Esophagus muscularis mucosa (tissue), 4 donors: ENCODE data around the gene PROX2. TPM values are rescaled to one million over a fixed set of nuclear protein-coding genes. Genes with fewer than 3 reads are reported as not detected.

ENCODE experiments used
- DNase-seq: peaks from one replicate; pipeline ENCODE4 v3.0.0-alpha.2; 2017; ENCODE audit errors: extremely low spot score
- H3K27ac ChIP-seq, 4 donors: fragments of 200-600 bp; sonication (generic); replicated peaks in 1 of 4; 1 replicate in 3 of 4; 2 replicates in 1 of 4; pipeline ENCODE4 v1.5.1; 2016 to 2019; ENCODE audit warnings: mild to moderate bottlenecking in 1 of 4
- H3K27me3 ChIP-seq, 4 donors: fragments of 200-600 bp; sonication (generic); one replicate each; pipeline versions ENCODE4 v1.5.1 to v1.6.0; 2016 to 2019
- H3K36me3 ChIP-seq, 4 donors: fragments of 200-600 bp; sonication (generic); one replicate each; pipeline ENCODE4 v1.5.1; 2016 to 2019
- H3K4me1 ChIP-seq, 4 donors: fragments of 200-600 bp; sonication (generic); one replicate each; pipeline ENCODE4 v1.5.1; 2016 to 2019
- H3K4me3 ChIP-seq, 4 donors: fragments of 200-600 bp; sonication (generic); 1 replicate in 2 of 4; 2 replicates in 2 of 4; pipeline ENCODE4 v1.5.1; 2016 to 2019; ENCODE audit warnings: mild to moderate bottlenecking in 4 of 4, moderate library complexity in 1 of 4
- H3K9me3 ChIP-seq, 4 donors: fragments of 200-600 bp; sonication (generic); 1 replicate in 3 of 4; 2 replicates in 1 of 4; pipeline ENCODE4 v1.5.1; 2016 to 2019
- EP300 ChIP-seq: sonication (generic); formaldehyde crosslinking; IDR thresholded peaks from one replicate; pipeline ENCODE4 v1.6.1; 2017; ENCODE audit warnings: antibody characterized with exemption
- POLR2A ChIP-seq: fragments of 450-650 bp; IDR thresholded peaks from one replicate; pipeline ENCODE4 v1.6.1; 2017; ENCODE audit warnings: antibody characterized with exemption, moderate library complexity, mild to moderate bottlenecking, low read depth
- POLR2AphosphoS5 ChIP-seq, 2 donors: sonication (generic); formaldehyde crosslinking; IDR thresholded peaks; one replicate each; pipeline ENCODE4 v1.6.1; 2017; ENCODE audit warnings: antibody characterized with exemption in 2 of 2
- WGBS: methylation state at CpG from one replicate; pipeline ENCODE4 v1.1.5; 2018; 5-methylcytosine and 5-hydroxymethylcytosine counted together
- intact Hi-C: fragments of 100-400 bp; cut with DNase I; formaldehyde crosslinking; loops from one replicate; pipeline ENCODE4 v1.15.1; 2023
- total RNA-seq, 4 donors: library from RNA; depleted of rRNA; stranded (reverse); fragments of >200 nt; gene quantifications; one replicate each; pipeline versions ENCODE4 v1.1.0 to v1.2.1, GENCODE V29; 2016
- TF ChIP-seq, protein P1 (sequence below), 3 experiments: fragments of 200-600 bp in 2 of 3; fragments of 450-650 bp in 1 of 3; sonication (generic) in 2 of 3; IDR thresholded peaks; one replicate each; pipeline ENCODE4 v1.5.1; 2017 to 2019; ENCODE audit warnings: antibody characterized with exemption in 3 of 3, mild to moderate bottlenecking in 2 of 3, moderate library complexity in 1 of 3

PROX2 gene
- total RNA-seq, 4 donors from 2014 or later, result not detected

DNA sequence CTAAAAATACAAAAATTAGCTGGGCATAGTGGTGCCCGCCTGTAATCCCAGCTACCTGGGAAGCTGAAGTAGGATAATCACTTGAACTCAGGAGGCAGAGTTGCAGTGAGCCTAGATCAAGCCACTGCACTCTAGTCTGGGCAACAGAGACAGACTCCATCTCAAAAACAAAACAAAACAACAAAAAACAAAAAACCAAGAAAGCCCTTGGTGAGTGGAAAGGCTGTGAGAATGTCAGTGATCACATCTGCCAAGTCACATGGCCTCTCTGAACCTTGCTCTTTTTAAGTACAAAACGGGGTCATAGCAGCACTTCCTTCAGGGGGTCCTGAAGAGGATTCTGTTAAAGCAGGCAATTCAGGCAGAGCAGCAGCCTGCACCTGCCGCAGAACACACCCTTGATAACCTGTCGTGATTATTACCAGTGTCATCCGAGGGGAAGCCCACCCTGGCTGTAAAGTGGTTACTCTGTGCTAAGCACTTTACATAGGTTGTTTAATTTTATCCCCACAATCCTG is 37.5 kb upstream of the PROX2 start:
- no peaks in the 10 kb centered on the region for H3K9me3 ChIP-seq
- H3K27me3 ChIP-seq, result no peaks in the 10 kb centered on the region
- no peak overlapping the region for H3K4me3 ChIP-seq
- TF ChIP-seq POLR2AphosphoS5 (IDR thresholded peaks at IDR 0.05), result no peak
- no peak for TF ChIP-seq POLR2A
- TF ChIP-seq, protein P1, sequence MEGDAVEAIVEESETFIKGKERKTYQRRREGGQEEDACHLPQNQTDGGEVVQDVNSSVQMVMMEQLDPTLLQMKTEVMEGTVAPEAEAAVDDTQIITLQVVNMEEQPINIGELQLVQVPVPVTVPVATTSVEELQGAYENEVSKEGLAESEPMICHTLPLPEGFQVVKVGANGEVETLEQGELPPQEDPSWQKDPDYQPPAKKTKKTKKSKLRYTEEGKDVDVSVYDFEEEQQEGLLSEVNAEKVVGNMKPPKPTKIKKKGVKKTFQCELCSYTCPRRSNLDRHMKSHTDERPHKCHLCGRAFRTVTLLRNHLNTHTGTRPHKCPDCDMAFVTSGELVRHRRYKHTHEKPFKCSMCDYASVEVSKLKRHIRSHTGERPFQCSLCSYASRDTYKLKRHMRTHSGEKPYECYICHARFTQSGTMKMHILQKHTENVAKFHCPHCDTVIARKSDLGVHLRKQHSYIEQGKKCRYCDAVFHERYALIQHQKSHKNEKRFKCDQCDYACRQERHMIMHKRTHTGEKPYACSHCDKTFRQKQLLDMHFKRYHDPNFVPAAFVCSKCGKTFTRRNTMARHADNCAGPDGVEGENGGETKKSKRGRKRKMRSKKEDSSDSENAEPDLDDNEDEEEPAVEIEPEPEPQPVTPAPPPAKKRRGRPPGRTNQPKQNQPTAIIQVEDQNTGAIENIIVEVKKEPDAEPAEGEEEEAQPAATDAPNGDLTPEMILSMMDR (IDR thresholded peaks at IDR 0.05), result no peak
- TF ChIP-seq EP300, result no peak
- no peak for DNase-seq
- intact Hi-C loops, result loop anchor here (10.0 kb wide), 1 partner anchor 171 kb away; no protein-coding TSS in a partner anchor
- H3K36me3 ChIP-seq, result peaks cover 0 to 3% (median 0%) of the 10 kb centered on the region in 4 donors
- peak overlapping the region in 1 of 4 donors; percentile 66 for H3K27ac ChIP-seq
- peaks cover 29 to 44% (median 37%) of the 10 kb centered on the region in 4 donors for H3K4me1 ChIP-seq
- WGBS, result 73% methylated on average over 5 of the region's 5 CpGs

DNA sequence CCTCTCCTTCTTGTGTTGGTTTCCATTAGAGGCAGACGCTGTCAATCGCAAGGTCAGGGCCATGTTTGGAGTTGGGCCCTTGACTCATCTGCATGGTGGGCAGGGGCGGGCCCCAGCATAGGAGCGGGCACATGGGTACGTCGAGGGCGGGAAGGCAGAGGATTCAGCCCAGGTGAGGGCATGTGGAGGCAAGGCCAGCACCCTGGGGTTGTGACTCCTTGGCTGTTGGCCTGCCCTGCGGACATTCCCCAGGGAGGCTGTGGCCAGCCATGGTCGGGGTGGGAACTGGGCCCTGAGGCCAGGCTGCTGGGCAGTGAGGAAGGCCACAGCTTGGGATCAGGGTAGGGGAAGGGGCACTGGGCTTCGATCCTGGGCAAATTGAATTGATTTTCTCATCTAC is 36.9 kb upstream of the PROX2 start:
- DNase-seq, result no peak
- Histone ChIP-seq H3K4me3 (no peak overlapping the region), H3K4me1 (peaks cover 29 to 42% (median 37%) of the 10 kb centered on the region in 4 donors), H3K9me3 (no peaks in the 10 kb centered on the region), H3K27ac (no peak overlapping the region), H3K36me3 (no peaks in the 10 kb centered on the region), H3K27me3 (no peaks in the 10 kb centered on the region)
- intact Hi-C loops, result loop anchor here (10.0 kb wide), 1 partner anchor 172 kb away; no protein-coding TSS in a partner anchor
- 93% methylated on average over 4 of the region's 10 CpGs for WGBS
- no peak for TF ChIP-seq POLR2A
- no peak for TF ChIP-seq EP300
- TF ChIP-seq, protein P1 (IDR thresholded peaks at IDR 0.05), result no peak
- no peak for TF ChIP-seq POLR2AphosphoS5 (IDR thresholded peaks at IDR 0.05)

DNA sequence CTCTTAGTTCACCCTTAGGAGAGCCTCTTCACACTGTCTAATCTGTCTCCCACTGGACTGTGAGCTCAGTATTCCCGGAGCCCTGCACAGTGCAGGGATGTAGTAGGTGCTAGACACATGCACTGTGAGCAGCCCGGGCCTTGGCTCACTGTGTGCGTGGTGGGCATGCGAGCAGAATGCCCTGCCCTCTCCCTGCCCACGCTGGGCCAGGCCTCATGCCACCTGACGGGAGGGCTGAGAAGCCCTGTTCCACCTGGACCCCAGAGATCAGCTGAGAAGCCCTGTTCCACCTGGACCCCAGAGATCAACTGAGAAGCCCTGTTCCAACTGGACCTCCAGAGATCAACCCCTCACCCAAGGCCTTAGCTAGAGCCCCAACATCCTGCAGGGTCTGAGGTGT is 36.2 kb upstream of the PROX2 start:
- H3K9me3 ChIP-seq, result no peaks in the 10 kb centered on the region
- TF ChIP-seq, protein P1 (IDR thresholded peaks at IDR 0.05), result no peak
- TF ChIP-seq POLR2AphosphoS5 (IDR thresholded peaks at IDR 0.05), result no peak
- no peak for TF ChIP-seq EP300
- no peak for TF ChIP-seq POLR2A
- no peaks in the 10 kb centered on the region for H3K36me3 ChIP-seq
- no peak for DNase-seq
- H3K4me3 ChIP-seq, result no peak overlapping the region
- intact Hi-C loops, result loop anchor here (10.0 kb wide), 1 partner anchor 173 kb away; no protein-coding TSS in a partner anchor
- no peaks in the 10 kb centered on the region for H3K27me3 ChIP-seq
- WGBS, result 100% methylated on average over 1 of the region's 6 CpGs
- no peak overlapping the region for H3K27ac ChIP-seq
- H3K4me1 ChIP-seq, result peaks cover 29 to 42% (median 37%) of the 10 kb centered on the region in 4 donors

DNA sequence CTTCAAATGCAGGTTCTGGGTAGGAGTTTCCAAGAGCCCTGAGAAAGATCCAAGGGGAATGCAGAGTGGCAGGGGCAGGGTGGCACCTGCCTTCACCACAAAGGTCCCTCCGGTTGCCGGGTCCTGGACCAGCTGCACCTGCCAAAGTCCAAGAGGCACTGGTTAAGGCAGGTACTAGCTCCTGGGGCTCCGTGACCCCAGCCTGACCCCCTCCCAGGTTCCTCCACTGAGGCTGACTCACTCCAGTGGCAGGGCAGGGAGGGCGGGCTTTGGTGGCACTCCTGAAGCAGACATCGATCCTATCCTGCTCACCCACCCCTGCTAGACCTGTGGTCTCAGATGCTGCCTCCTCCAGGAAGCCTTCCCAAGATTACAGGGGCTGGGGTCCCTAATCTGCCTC is 35.8 kb upstream of the PROX2 start:
- Histone ChIP-seq H3K4me3 (no peak overlapping the region), H3K27me3 (no peaks in the 10 kb centered on the region), H3K4me1 (peaks cover 29 to 42% (median 37%) of the 10 kb centered on the region in 4 donors), H3K9me3 (no peaks in the 10 kb centered on the region), H3K36me3 (peaks cover 0 to 4% (median 0%) of the 10 kb centered on the region in 4 donors), H3K27ac (no peak overlapping the region)
- no peak for TF ChIP-seq EP300
- TF ChIP-seq, protein P1 (IDR thresholded peaks at IDR 0.05), result no peak
- no peak for TF ChIP-seq POLR2AphosphoS5 (IDR thresholded peaks at IDR 0.05)
- no peak for TF ChIP-seq POLR2A
- WGBS, result 90% methylated on average over 2 of the region's 5 CpGs
- intact Hi-C loops, result loop anchor here (10.0 kb wide), 1 partner anchor 173 kb away; no protein-coding TSS in a partner anchor
- no peak for DNase-seq

DNA sequence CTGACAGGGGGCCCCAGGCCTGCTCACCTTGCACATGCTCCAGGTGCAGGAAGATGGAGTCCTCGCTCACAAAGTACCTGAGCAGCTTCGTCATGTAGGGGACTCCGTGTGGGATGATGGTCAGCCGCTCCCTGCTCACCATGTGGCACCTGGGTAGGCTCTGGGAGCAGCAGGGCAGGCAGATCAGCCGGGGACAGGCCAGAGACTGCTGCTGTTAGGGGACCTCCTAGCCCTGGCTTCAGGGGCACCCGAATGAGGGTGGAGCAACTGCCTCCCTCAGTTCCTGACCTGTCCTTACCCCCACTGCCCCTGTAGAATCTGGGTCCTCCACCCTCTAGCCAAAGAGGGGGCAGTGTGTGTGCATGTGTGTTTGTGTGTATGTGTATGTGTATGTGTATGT is 35.3 kb upstream of the PROX2 start:
- H3K4me3 ChIP-seq, result no peak overlapping the region
- DNase-seq, result no peak
- H3K27ac ChIP-seq, result no peak overlapping the region
- TF ChIP-seq POLR2AphosphoS5 (IDR thresholded peaks at IDR 0.05) (no peak), EP300 (no peak)
- no peaks in the 10 kb centered on the region for H3K9me3 ChIP-seq
- intact Hi-C loops, result loop anchor here (10.0 kb wide), 1 partner anchor 174 kb away; no protein-coding TSS in a partner anchor
- 100% methylated on average over 1 of the region's 6 CpGs for WGBS
- H3K36me3 ChIP-seq, result peaks cover 0 to 9% (median 0%) of the 10 kb centered on the region in 4 donors
- peaks cover 29 to 42% (median 37%) of the 10 kb centered on the region in 4 donors for H3K4me1 ChIP-seq
- H3K27me3 ChIP-seq, result no peaks in the 10 kb centered on the region
